GM19452 (cell line): ENCODE results near the gene CDC14A.
A peak's percentile ranks its signal among the peaks of the same experiment; 100 is the strongest.
"Not testable (repeated sequence)": the region's sequence is repeated elsewhere in the genome, so short reads cannot be mapped to it uniquely, and the experiment has no call there.

Experiments
- ATAC-seq: cut with Tn5 transposase; IDR thresholded peaks from one replicate; pipeline ENCODE4 v1.9.1; 2021; ENCODE audit not compliant: unreplicated experiment

Gene CDC14A

DNA sequence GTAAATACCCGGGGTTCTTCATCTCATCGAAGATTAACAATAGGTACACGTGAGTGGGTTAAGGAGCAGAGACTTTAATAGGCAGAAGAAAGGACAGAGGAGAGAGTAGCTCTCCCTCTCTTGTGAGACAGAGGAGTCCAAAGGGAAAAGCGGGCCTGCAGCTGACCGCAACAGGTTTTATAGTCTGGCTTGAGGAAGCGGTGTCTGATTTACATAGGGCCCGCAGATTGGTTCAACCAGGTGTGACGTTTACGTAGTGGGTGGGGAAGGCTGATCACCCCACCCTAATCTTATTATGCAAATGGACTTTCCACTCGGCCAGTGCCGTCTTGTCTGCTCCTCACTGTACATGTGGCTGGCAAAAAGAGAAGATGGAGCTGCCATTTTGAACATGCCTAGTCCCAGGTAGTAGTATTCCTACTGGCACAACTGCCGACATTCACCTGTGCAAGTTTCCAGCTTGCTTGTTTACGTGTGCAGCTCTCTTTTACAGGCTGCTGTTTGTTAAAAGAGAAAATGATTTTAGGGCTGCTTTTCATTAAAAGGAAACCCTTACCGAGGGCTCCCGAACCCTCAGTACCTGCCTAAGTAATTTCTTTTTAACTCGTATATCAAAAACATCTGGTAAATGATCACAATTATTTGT, 10.6 kb downstream of the CDC14A start:
- ATAC-seq = no peak

DNA sequence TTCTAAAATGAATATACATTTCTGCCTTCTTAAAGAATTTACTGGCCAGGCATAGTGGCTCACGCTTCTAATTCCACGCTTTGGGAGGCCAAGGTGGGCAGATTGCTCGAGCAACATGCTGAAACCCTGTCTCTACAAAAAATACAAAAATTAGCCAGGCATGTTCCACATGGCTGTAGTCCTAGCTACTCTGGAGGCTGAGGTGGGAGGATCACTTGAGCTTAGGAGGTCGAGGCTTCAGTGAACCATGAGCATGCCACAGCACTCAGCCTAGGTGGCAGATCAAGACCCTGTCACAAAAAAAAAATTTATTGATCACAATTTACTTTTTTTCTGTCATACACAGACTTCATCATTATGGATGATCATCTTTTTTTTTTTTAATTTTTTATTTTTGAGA, 11.5 kb downstream of the CDC14A start:
- ATAC-seq = no peak

DNA sequence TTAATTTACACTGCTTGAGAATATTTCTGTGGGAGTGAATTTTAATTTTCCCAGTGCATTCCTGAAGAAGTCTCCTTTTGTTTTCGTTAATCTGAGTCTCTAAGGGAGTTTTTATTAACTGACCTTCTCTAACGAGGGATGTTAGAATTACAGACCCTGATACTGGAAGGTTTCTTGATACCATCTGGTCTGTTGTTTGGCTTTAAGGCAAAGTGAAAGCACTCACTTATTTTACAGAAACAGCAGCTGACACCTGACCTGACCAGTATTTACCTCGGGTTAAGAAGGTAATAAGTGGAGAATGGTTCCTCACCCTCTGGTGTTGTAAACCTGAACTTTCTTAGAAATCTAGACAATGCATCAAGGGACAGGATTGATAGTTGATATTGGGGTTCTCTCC, 12.4 kb downstream of the CDC14A start:
- ATAC-seq = no peak

DNA sequence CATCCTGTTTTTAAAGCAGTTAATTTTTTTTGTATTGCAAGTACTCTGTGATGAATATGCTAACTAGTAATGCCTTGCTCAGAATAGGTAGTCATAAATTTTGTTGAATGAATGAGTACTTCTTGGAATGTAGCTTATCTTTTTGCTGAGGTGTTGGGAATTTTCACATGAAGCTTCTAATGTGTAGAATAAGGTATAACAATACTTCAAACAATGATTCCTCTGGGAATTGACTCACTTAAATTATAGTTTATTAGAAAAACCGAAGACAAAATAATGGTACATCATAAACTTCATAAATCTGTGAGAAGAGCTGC, 13.9 kb downstream of the CDC14A start:
- ATAC-seq = no peak

DNA sequence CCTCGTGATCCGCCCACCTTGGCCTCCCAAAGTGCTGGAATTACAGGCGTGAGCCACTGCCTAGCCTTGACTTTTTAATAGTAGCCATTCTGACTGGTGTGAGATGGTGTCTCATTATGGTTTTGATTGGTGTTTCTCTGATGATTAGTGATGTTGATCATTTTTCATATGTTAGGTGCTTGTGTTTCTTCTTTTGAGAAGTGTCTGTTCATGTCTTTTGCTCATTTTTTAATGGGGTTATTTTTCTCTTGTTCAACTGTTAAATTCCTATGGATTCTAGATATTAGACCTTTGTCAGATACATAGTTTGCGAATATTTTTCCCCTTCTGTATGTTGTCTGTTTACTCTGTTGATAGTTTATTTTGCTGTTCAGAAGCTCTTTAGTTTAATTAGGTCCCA, 17.0 kb downstream of the CDC14A start:
- ATAC-seq = not testable (repeated sequence)

DNA sequence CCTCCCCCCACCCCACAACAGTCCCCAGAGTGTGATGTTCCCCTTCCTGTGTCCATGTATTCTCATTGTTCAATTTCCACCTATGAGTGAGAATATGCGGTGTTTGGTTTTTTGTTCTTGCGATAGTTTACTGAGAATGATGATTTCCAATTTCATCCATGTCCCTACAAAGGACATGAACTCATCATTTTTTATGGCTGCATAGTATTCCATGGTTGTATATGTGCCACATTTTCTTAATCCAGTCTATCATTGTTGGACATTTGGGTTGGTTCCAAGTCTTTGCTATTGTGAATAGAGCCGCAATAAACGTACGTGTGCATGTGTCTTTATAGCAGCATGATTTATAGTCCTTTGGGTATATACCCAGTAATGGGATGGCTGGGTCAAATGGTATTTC, 21.6 kb downstream of the CDC14A start:
- ATAC-seq = not testable (repeated sequence)

DNA sequence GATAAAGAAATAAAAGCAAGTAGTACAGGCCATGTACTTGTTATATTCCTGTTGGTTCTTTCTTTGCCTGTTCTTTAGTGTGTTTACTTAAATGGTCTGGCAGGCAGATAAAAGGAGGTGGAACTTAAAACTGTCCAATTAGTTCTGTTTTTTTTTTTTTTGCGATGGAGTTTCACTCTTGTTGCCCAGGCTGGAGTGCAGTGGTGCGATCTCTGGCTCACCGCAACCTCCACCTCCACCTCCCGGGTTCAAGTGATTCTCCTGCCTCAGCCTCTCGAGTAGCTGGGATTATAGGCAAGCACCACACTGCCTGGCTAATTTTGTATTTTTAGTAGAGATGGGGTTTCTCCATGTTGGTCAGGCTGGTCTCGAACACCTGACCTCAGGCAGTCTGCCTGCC, 24.6 kb downstream of the CDC14A start:
- not testable (repeated sequence) for ATAC-seq

DNA sequence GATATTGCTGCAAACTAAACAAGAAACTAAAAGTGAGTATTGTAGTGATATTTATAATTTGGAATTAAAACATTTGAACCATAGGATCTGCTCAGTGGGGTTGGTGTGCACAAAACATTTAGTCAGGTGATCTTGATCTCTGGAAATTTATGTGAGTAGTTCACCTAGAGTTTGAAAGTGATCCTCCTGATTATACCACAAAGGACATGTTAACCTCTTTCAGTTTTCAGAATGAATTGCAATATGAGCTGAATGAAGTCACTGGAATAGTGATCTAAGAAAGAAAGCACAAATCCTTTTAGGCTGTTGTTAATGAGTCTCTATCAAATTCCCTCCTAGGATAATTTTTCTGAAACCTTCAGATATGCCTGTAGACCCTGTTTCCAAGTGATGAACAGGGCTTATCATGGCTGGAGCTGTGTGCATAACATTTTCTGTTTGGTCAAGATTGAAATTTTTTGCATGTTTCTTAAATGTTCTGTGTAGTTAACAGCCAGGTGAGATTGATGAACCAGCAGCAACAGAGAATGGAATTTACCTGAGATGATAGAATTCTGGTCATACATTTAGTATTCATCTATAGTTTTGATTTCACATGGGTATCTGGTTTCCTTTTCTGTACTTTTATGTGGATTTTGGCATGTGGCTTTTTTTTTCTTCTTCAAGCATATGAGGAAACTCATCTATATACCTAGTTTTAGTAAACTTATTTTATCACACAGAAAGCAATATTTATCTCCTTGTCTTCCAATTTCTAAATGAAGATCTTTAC, 25.5 kb downstream of the CDC14A start:
- peak; percentile 94 for ATAC-seq

DNA sequence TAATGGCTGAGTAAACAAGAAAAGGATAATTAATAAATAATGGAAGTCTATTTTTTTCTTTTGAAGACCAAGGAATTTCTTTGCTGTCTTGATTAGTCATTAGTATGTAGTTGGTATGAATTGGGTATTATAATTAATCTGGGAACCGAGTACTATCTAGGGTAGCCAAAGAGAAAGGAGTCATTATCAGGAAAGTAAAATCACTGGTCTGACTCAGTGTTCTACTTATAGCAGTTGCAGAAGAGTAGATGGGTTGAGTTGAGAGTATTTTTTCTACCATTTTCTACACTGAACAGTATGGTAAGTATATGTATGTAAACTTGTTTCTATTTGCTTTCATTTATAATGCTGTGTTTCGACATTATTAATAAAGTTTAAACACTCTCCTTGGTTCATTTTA, 26.6 kb downstream of the CDC14A start:
- ATAC-seq = no peak

DNA sequence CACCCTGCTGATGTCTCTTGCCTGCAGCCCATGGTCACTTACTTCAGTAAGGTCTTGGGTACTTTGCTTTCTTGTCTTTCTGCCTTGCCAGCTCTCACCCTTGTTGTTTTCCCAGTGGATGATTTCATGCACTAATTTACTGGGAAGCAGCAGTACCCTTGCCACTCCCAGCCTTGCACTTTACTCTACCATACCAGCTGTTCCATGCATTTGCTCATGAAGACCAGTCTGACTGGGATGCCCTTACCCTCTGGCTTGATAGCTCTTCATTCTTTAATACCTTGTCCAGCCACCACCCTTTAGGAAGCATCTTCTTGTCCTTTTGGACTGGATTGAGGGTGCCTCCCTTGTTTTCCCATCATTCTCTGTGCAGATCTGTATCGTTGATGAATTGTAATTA, 28.3 kb downstream of the CDC14A start:
- ATAC-seq = no peak

DNA sequence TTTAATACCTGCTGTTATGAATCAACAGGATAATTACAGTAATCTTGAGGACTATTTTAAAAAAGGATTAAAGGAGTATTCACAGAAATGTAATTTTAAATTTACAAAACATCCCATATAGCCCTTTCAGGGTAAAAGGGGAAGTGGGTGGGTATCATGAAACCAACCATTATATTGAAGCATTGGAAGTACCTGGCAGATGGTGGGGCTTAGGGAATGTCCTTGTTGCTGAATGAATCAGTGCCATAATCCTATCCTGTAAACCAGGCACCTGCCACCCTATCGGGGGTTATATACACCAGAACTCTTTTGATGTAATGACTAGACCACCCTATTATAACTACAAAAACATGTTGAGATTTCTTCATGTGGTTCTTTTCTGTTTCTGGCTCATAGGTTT, 30.4 kb downstream of the CDC14A start:
- no peak for ATAC-seq

DNA sequence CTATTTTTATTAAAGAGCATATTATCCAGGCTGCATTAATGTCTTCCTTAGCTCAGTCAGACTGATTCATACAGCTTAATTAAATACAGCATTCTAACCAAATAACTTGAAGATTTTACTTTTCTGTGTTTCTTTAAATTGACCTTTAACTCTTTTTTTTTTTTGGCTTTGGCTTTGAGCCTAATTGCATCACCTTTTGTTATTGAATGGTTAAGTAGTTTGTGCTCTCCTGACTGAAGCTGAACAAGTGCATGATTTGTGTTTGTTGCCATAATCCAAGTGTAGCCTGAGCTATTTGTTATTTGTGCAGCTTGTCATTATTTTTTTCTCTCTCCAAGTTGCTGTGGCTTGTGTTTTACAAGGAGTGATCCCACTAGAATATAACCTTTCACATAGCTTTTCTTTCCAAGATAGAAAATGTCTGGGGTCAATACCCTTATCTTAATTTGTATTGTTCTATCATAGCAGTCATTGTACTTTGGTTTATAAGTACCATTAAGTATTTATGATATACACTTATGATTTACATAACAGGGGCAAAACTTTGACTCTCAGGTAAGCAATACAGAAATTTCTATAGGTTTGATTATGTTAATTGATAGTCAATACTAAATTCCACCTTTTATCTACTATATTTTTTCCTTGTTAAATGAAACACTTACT, 31.6 kb downstream of the CDC14A start:
- no peak for ATAC-seq

DNA sequence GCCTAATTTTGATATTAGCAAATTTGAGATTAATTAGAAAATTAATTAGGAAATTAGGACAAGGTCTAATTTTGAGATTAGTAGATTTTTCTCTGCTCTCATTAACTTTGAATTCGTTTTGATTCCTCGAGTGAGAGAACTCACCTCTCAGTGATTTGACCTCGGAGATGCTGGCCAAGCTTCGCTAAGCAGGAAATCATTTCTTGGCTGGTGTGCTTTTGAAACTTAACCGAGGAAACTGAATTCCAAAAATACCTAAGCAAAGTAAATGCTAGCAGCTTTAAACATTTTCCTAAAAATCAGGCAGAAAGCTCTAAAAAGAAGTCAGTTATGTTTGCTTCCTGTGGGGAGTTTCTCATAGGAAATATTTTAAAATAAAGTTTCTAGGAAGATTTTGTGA, 34.9 kb downstream of the CDC14A start:
- ATAC-seq = no peak

DNA sequence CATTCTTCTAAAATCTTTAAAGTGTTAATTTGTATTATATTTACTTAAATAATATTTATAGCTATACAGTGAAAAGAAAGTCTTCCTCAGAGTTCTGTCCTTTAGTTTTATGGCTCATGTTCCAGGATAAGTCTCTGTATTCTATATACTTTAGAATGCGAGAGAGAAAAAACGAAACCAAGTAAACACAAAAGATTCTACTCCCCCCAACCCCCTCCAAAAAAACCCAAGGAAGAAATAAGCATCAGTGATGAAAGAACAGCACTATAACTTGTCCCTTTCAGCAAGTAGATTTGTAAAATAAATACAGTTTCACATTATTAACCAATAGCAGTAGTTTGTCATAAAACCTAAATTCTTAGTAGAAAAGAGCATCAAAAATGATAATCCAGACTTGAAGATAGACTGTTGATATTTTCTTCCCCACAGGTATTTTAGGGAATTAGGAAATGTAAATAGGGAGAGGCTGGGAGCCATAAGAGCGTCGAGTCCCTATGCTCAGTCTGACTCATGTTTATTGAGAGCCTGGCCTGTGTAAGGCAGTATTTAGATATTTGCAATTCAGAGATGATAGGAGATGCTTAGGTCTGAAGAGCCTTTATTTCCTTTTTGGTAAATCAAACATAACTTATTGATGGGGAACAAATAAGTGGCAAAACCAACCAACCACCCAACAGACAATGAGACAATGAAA, 35.5 kb downstream of the CDC14A start:
- ATAC-seq = no peak

DNA sequence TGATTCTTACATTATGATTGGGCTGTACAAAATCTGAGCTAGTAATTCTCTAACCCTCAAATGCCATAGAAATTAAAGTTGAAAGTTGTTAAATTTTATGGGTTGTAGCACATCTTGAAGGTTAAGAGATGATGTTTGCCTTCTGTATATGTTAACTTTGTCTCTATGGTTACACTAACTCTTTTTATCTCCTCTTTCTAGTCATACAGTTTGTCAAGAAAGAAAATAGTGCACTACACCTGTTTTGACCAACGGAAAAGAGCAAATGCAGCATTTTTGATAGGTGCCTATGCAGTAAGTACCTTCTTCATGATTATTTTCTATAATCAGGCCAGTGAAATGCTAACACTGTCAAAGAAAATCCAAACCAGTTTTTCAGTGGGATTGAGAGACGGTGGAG, 38.2 kb downstream of the CDC14A start:
- ATAC-seq = no peak

DNA sequence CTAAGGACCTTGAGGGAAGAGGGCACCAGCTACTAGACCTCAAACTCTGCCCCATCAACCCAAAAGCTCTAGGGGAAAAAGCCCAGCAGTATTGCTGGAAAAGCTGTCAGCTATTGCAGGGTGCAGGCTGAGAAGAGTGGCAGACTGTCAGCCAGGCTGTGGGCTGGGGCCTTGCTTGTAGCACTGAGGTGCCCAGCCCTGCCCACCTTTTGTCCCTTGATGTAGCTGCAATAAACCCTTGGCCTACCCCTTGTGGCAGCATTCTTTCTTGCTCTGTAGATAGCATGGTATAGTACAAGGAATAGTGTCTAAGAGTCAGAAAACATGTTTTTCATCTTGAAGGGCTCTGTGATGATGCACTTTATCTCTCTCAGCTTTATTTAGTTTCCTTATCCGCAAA, 39.4 kb downstream of the CDC14A start:
- no peak for ATAC-seq

DNA sequence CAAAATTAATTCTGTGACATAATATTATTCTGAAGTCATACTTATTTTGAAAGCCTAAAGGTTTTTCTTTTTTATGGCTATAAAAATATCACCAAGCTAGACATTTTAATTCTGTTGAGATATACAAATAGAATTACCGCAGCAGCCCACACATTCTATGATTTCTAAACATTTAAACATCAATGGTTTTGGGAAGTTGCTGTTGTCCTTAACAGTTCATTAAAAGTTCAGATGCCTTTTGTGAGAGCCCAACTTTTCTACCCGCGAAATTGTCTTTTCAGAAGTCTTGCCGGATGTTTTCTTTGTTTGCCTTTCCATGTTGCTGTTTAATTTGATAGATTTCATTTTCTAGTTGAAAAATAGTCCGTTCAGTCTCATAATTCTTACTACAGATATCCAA, 40.5 kb downstream of the CDC14A start:
- no peak for ATAC-seq

DNA sequence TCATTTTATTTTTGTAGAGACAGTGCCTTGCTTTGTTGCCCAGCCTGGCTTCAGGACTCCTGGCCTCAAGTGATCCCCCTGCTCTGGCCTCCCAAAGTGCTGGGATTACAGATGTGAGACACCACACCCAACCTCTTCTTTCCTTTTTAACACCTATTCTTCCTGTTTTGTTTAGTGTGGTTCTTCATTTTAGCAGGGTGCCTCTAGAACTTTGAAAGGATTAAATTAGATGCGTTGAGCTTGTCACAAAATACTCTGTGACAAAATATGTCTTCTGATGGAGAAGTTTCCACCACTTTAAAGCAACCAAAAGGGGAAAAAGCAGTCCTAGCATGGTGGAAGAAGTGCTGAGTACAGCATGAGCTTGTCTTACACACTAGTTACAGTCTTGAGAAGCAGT, 42.0 kb downstream of the CDC14A start:
- no peak for ATAC-seq

DNA sequence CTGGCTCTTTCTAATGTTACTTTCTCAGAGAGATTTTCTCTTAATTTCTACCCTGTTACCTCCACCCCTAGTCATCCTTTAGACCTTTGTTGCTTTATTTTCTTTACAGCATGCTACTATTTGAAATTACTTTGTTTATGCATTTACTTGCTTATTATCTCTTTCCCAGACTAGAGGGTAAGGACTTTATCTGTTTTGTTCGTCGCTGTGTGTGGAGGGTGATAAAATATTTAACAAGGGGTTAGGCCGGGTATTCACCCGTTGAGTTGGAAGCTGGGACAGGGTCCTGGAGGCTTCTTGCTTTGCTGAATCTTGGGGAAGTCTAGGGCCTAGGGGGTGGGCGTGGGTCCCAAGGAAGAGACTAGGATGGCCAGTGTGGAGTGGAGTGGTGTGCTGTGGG, 43.6 kb downstream of the CDC14A start:
- ATAC-seq = no peak

DNA sequence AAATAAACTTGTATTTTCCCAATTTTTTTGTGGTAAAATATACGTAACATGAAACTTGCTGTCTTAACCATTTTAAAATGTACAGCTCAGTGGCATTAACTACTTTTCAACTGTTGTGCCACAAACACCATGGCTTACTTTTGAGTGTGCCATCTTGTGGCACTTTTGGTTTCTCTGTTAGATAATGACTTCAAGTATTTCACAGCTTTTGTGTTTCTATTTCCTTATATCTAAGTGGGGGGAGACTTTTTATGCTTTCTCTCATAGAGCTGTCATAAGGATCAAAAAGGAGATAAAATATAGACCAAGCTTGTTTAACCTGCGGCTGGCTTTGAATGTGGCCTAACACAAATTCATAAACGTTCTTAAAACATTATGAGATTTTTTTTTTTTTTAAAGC, 44.3 kb downstream of the CDC14A start:
- ATAC-seq = no peak

DNA sequence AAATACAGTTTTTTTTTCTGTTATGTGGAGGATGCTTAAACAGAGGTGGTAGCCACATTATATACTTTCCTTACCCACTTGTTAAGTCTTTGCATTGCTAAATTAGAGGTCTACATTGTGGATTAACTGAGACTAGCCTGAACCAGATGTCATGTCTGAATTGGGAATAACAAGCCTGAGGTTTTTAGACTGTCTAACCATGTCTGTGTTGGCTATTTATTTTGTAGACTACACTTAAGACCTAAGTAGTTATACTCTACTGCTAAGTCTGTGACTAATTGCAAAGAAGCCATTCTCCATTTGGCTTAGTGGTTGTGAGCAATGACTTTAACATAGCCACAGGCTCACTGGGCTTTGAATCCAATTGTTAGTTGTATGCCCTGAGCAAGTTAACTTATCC, 45.4 kb downstream of the CDC14A start:
- ATAC-seq = no peak

DNA sequence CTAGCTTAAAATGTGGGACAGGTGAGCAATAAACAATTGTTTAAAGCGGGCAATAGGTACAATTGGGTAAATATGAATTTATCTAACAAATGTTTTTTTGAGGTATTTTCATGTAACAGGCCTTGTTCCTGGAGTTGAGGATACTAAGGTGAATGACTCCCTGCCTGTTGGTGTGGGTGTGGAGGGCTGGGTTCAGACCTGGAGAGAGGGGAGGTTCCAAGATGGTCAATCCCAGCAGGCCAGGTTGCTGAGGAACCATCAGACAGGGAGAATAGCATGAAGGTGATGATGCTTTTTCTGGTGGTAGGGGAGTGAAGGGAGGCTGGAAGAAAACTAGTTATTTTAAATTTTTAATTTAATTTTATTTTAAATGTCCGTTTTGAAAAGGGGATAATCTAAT, 46.3 kb downstream of the CDC14A start:
- no peak for ATAC-seq
